ENCODE data around the gene SPRED3. TPM values are rescaled to one million over a fixed set of nuclear protein-coding genes. Genes with fewer than 3 reads are reported as not detected.
"Not testable (repeated sequence)": the region's sequence is repeated elsewhere in the genome, so short reads cannot be mapped to it uniquely, and the experiment has no call there.

SPRED3 gene
- total RNA-seq, 4 donors from 2014 or later = 0.44 to 7.1 (median 0.96) TPM

DNA sequence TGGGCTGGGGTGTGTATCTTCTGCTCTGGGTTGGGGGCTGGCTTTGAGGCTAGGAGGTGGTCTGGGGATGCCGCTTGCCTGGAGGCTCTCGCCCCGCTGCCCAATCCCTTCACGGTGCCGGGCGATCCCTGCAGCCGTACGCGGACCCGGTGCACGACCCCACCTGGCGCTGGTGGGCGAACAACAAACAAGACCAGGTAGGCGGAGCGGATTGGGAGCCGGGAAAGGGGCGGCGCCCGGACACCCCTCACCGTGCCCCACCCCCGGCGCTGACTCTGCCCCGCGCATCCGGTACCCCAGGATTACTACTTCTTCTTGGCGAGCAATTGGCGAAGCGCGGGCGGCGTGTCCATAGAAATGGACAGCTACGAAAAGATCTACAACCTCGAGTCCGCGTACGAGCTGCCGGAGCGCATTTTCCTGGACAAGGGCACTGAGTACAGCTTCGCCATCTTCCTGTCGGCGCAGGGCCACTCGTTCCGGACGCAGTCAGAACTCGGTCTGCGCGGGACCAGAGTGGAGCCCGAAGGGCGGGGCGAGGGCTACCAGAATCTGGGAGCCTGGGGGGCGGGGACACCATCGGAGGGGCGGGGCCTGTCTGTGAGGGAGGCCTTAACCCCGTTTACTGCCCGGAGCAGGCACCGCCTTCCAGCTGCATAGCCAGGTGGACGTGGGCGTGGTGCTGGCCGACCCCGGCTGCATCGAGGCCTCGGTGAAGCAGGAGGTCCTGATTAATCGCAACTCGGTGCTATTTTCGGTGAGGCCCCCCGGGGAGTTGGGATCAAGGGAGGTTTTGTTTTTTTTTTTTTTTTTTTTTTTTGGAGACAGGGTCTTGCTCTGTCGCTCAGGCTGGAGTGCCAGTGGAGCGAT lies 26.2 kb upstream of the SPRED3 start:
- intact Hi-C loops (cut with DNase I) = no loop called here
- H3K27me3 ChIP-seq = no peaks in the 10 kb centered on the region
- H3K4me1 ChIP-seq = peaks cover 8 to 10% of the 10 kb centered on the region in 2 donors
- no peak for TF ChIP-seq POLR2A (IDR thresholded peaks at IDR 0.05)
- TF ChIP-seq, protein P1, sequence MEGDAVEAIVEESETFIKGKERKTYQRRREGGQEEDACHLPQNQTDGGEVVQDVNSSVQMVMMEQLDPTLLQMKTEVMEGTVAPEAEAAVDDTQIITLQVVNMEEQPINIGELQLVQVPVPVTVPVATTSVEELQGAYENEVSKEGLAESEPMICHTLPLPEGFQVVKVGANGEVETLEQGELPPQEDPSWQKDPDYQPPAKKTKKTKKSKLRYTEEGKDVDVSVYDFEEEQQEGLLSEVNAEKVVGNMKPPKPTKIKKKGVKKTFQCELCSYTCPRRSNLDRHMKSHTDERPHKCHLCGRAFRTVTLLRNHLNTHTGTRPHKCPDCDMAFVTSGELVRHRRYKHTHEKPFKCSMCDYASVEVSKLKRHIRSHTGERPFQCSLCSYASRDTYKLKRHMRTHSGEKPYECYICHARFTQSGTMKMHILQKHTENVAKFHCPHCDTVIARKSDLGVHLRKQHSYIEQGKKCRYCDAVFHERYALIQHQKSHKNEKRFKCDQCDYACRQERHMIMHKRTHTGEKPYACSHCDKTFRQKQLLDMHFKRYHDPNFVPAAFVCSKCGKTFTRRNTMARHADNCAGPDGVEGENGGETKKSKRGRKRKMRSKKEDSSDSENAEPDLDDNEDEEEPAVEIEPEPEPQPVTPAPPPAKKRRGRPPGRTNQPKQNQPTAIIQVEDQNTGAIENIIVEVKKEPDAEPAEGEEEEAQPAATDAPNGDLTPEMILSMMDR (IDR thresholded peaks at IDR 0.05) = no peak
- no peaks in the 10 kb centered on the region for H3K36me3 ChIP-seq
- no peaks in the 10 kb centered on the region for H3K9me3 ChIP-seq
- peak overlapping the region; percentile 4 to 47 (median 43) for H3K4me3 ChIP-seq (replicated peaks in 1 of 3)
- 2 to 4% methylated on average over 24 to 58 of the region's 68 CpGs for WGBS, 2 donors
- DNase-seq = peak; percentile 82 to 89
- peak overlapping the region in 1 of 3 donors; percentile 3 for H3K27ac ChIP-seq

DNA sequence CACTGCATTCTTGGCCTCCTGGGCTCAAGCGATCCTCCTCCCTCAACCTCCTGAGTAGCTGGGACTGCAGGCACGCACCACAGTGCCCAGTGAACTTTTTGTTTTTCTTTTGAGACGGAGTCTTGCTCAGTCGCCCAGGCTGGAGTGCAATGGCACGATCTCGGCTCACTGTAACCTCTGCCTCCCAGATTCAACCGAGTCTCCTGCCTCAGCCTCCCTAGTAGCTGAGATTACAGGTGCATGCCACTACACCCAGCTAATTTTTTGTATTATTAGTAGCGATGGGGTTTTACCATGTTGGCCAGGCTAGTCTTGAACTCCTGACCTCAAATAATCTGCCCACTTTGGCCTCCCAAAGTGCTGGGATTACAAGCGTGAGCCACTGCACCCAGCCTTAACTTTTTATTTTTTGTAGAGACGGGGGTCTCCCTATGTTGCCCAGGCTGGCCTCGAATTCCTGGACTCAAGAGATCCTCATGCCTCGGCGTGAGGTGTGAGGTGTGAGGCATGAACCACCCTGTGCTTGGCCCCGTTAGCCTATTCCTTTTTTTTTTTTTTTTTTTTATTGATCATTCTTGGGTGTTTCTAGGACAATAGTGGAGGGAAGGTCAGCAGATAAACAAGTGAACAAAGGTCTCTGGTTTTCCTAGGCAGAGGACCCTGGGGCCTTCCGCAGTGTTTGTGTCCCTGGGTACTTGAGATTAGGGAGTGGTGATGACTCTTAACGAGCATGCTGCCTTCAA lies 25.4 kb upstream of the SPRED3 start:
- 56 to 62% methylated on average over 15 to 16 of the region's 16 CpGs for WGBS, 2 donors
- H3K27me3 ChIP-seq; DNase-seq; intact Hi-C loops (cut with DNase I); H3K36me3 ChIP-seq; H3K27ac ChIP-seq; H3K4me3 ChIP-seq (replicated peaks in 1 of 3); H3K4me1 ChIP-seq; H3K9me3 ChIP-seq: not testable (repeated sequence)

DNA sequence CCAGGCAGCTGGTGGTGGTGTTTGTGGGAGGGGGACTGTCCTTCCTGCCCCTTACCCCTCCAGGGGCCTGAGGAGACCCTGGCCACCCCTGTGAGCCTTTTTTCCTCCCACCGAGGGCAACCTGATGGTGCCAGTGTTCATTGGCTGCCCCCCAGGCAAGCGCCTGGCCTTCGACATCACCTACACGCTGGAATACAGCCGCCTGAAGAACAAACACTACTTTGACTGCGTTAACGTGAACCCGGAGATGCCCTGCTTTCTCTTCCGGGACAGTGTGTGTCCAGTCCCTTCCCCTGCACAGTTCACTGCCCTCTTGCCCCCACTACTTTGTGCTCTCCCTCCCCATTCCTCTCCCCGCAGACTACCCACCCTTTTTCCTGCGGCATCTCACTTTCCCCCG lies 21.5 kb upstream of the SPRED3 start:
- no peak for DNase-seq
- TF ChIP-seq, protein P1 (IDR thresholded peaks at IDR 0.05) = no peak
- no peak for TF ChIP-seq POLR2A (IDR thresholded peaks at IDR 0.05)
- intact Hi-C loops (cut with DNase I) = no loop called here
- no peaks in the 10 kb centered on the region for H3K27me3 ChIP-seq
- H3K4me3 ChIP-seq (replicated peaks in 1 of 3) = no peak overlapping the region
- peaks cover 8 to 9% of the 10 kb centered on the region in 2 donors for H3K4me1 ChIP-seq
- H3K9me3 ChIP-seq = no peaks in the 10 kb centered on the region
- 58 to 60% methylated on average over 12 of the region's 12 CpGs for WGBS, 2 donors
- H3K27ac ChIP-seq = no peak overlapping the region
- H3K36me3 ChIP-seq = no peaks in the 10 kb centered on the region

DNA sequence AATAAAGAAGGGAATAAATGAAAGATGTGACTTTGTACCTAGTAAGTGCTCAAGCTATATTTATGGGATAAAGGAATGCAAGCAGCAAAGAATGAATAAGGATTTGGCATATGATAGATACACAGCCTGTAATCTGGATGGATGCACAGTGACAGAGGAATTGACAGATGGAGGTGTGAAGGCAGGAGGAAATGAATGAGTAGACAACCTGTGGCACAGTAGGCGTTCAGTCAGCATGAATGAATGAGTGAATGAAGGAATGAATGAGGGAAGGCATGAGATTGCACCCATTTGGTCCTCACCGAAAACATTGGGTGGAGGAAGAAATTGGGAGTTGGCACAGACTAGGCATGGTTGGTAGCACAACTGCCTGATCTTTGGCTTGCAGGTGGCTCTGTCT lies 18.9 kb upstream of the SPRED3 start:
- no peaks in the 10 kb centered on the region for H3K9me3 ChIP-seq
- H3K27ac ChIP-seq = no peak overlapping the region
- TF ChIP-seq, protein P1 (IDR thresholded peaks at IDR 0.05) = no peak
- no peak for TF ChIP-seq POLR2A (IDR thresholded peaks at IDR 0.05)
- 89 to 92% methylated on average over 2 of the region's 2 CpGs for WGBS, 2 donors
- H3K4me1 ChIP-seq = peaks cover 0 to 3% of the 10 kb centered on the region in 2 donors
- H3K36me3 ChIP-seq = no peaks in the 10 kb centered on the region
- no peak overlapping the region for H3K4me3 ChIP-seq (replicated peaks in 1 of 3)
- intact Hi-C loops (cut with DNase I) = no loop called here
- no peaks in the 10 kb centered on the region for H3K27me3 ChIP-seq
- no peak for DNase-seq

DNA sequence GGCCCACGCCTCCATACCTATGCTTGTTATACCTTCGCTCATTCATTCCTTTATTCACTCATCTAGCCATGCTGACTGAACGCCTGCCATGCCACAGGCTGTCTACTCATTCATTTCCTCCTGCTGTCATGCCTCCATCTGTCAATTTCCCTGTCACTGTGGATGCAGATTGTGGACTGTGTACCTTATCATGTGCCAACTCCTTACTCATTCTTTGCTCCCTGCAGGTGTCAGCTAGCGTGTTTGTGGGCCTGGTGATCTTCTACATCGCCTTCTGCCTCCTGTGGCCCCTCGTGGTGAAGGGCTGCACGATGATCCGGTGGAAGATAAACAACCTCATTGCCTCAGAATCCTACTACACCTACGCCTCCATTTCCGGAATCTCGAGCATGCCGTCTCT lies 18.2 kb upstream of the SPRED3 start:
- no peaks in the 10 kb centered on the region for H3K36me3 ChIP-seq
- no peaks in the 10 kb centered on the region for H3K9me3 ChIP-seq
- TF ChIP-seq POLR2A (IDR thresholded peaks at IDR 0.05) = no peak
- TF ChIP-seq, protein P1 (IDR thresholded peaks at IDR 0.05) = no peak
- intact Hi-C loops (cut with DNase I) = loop anchor here (5.0 kb wide), 2 partner anchors 33 to 128 kb away; partner anchors contain the start of gene CATSPERG
- no peak overlapping the region for H3K4me3 ChIP-seq (replicated peaks in 1 of 3)
- WGBS, 2 donors = 70 to 71% methylated on average over 12 of the region's 12 CpGs
- H3K4me1 ChIP-seq = peaks cover under 1 to 6% of the 10 kb centered on the region in 2 donors
- H3K27ac ChIP-seq = no peak overlapping the region
- no peaks in the 10 kb centered on the region for H3K27me3 ChIP-seq
- DNase-seq = no peak

Data from thyroid gland (tissue), 4 donors.